ENCODE data around the gene LMF2. TPM values are rescaled to one million over a fixed set of nuclear protein-coding genes. Genes with fewer than 3 reads are reported as not detected.

The LMF2 gene
- total RNA-seq, 6 experiments from 2014 or later: 110 to 133 (median 118) TPM

GRCh38 chr22:50467773-50468440, 39.6 kb downstream of the LMF2 start:
- no peak for TF ChIP-seq CTCF (IDR thresholded peaks at IDR 0.05)
- H3K9me3 Mint-ChIP-seq: no peaks in the 10 kb centered on the region
- no peak for DNase-seq
- peaks cover 8% of the 10 kb centered on the region; the same call in 1 of the 2 replicates for H3K36me3 Mint-ChIP-seq (ENCODE audit: low read depth)
- H3K4me1 Mint-ChIP-seq (ENCODE audit: low read depth): peaks cover 14% of the 10 kb centered on the region
- no peak overlapping the region for H3K27ac Mint-ChIP-seq
- H3K27me3 Mint-ChIP-seq (ENCODE audit: insufficient read depth): peaks cover 3% of the 10 kb centered on the region
- no peak overlapping the region for H3K4me3 Mint-ChIP-seq

- no peak overlapping the region for H3K4me3 Mint-ChIP-seq
These were observed 40.2 kb downstream of the LMF2 start for GRCh38 chr22:50467341-50467740.

GRCh38 chr22:50465066-50465930, 42.2 kb downstream of the LMF2 start:
- Mint-ChIP-seq H3K27me3 (ENCODE audit: insufficient read depth) (no peaks in the 10 kb centered on the region), H3K36me3 (ENCODE audit: low read depth) (peaks cover 8% of the 10 kb centered on the region; the same call in 1 of the 2 replicates), H3K27ac (no peak overlapping the region), H3K9me3 (no peaks in the 10 kb centered on the region), H3K4me3 (no peak overlapping the region), H3K4me1 (ENCODE audit: low read depth) (peaks cover 3% of the 10 kb centered on the region)
- DNase-seq: no peak
- no peak for TF ChIP-seq CTCF (IDR thresholded peaks at IDR 0.05)

More at GRCh38 chr22:50467341-50467740, 40.2 kb downstream of the LMF2 start:
- Mint-ChIP-seq H3K9me3 (no peaks in the 10 kb centered on the region), H3K36me3 (ENCODE audit: low read depth) (peaks cover 8% of the 10 kb centered on the region; the same call in 1 of the 2 replicates), H3K4me1 (ENCODE audit: low read depth) (peaks cover 11% of the 10 kb centered on the region), H3K27ac (no peak overlapping the region), H3K27me3 (ENCODE audit: insufficient read depth) (peaks cover 2% of the 10 kb centered on the region; the same call in 1 of the 2 replicates)
- TF ChIP-seq CTCF (IDR thresholded peaks at IDR 0.05): no peak
- no peak for DNase-seq

GRCh38 chr22:50464451-50464850, 43.1 kb downstream of the LMF2 start:
- TF ChIP-seq CTCF (IDR thresholded peaks at IDR 0.05): no peak
- Mint-ChIP-seq H3K9me3 (no peaks in the 10 kb centered on the region), H3K27me3 (ENCODE audit: insufficient read depth) (no peaks in the 10 kb centered on the region), H3K36me3 (ENCODE audit: low read depth) (peaks cover 8% of the 10 kb centered on the region; the same call in 1 of the 2 replicates), H3K4me3 (no peak overlapping the region), H3K4me1 (ENCODE audit: low read depth) (no peaks in the 10 kb centered on the region), H3K27ac (no peak overlapping the region)
- DNase-seq: no peak

GRCh38 chr22:50463188-50463900, 44.2 kb downstream of the LMF2 start:
- no peaks in the 10 kb centered on the region for H3K9me3 Mint-ChIP-seq
- H3K36me3 Mint-ChIP-seq (ENCODE audit: low read depth): peaks cover 8% of the 10 kb centered on the region; the same call in 1 of the 2 replicates
- TF ChIP-seq CTCF (IDR thresholded peaks at IDR 0.05): no peak
- no peaks in the 10 kb centered on the region for H3K4me1 Mint-ChIP-seq (ENCODE audit: low read depth)
- H3K27me3 Mint-ChIP-seq (ENCODE audit: insufficient read depth): no peaks in the 10 kb centered on the region
- no peak overlapping the region for H3K4me3 Mint-ChIP-seq
- H3K27ac Mint-ChIP-seq: no peak overlapping the region
- no peak for DNase-seq

All from HFFc6 (cell line).